ACC112 (cell line): Measurements from ENCODE around the gene IRF2BP2.

Experiments used
- H2AFZ ChIP-seq: fragments of 200-600 bp; sonication (generic); one replicate; pipeline ENCODE4 v1.6.0; 2017; ENCODE audit warnings: antibody characterized with exemption, low read length; ENCODE audit not compliant: unreplicated experiment
- H3K27ac ChIP-seq: fragments of 200-600 bp; sonication (generic); 2 replicates; pipeline ENCODE4 v1.5.1; 2014; ENCODE audit warnings: low read depth, mild to moderate bottlenecking, antibody characterized with exemption, low read length, moderate library complexity
- H3K27me3 ChIP-seq: fragments of 200-600 bp; sonication (generic); 2 replicates; pipeline ENCODE4 v1.6.1; 2014; ENCODE audit warnings: mild to moderate bottlenecking, antibody characterized with exemption, low read length, moderate library complexity, mixed read lengths; ENCODE audit not compliant: insufficient read depth
- H3K36me3 ChIP-seq: fragments of 200-600 bp; sonication (generic); 2 replicates; pipeline ENCODE4 v1.6.1; 2016; ENCODE audit warnings: mild to moderate bottlenecking, antibody characterized with exemption, low read length, moderate library complexity, mixed read lengths; ENCODE audit not compliant: insufficient read depth
- H3K4me1 ChIP-seq: fragments of 200-600 bp; sonication (generic); one replicate; pipeline ENCODE4 v1.6.1; 2016; ENCODE audit warnings: low read length, mixed read lengths; ENCODE audit not compliant: insufficient read depth, unreplicated experiment, control insufficient read depth
- H3K4me3 ChIP-seq: fragments of 200-600 bp; sonication (generic); 2 replicates; pipeline ENCODE4 v1.5.1; 2014; ENCODE audit warnings: mild to moderate bottlenecking, low read depth, low read length
- H3K79me2 ChIP-seq: fragments of 200-600 bp; sonication (generic); one replicate; pipeline ENCODE4 v1.6.0; 2016; ENCODE audit warnings: low read length; ENCODE audit not compliant: control insufficient read depth, unreplicated experiment, insufficient read depth

The IRF2BP2 gene

DNA sequence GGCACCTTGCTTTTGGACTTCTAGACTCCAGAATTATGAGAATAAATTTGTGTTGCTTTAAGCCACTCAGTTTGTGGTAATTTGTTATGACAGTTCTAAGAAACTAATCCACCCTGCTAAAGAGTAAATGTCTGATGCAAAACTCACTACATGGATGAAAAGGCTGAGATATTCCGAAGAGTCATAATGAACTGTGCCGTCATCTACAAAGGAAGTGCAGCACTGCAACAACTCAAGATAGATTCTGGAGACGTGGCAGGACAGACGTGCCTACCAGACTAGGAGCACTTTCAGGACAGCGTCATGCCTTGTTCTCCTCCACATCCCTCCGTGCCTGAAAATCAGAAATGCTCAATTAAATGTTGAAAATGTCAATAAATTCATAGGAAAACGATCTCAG, 24.4 kb upstream of the IRF2BP2 start:
- Histone ChIP-seq H3K36me3 (no peaks in the 10 kb centered on the region), H3K4me3 (no peak overlapping the region), H3K4me1 (peaks cover 32% of the 10 kb centered on the region), H3K27ac (no peak overlapping the region), H3K27me3 (no peaks in the 10 kb centered on the region), H3K79me2 (no peaks in the 10 kb centered on the region), H2AFZ (no peak overlapping the region)

DNA sequence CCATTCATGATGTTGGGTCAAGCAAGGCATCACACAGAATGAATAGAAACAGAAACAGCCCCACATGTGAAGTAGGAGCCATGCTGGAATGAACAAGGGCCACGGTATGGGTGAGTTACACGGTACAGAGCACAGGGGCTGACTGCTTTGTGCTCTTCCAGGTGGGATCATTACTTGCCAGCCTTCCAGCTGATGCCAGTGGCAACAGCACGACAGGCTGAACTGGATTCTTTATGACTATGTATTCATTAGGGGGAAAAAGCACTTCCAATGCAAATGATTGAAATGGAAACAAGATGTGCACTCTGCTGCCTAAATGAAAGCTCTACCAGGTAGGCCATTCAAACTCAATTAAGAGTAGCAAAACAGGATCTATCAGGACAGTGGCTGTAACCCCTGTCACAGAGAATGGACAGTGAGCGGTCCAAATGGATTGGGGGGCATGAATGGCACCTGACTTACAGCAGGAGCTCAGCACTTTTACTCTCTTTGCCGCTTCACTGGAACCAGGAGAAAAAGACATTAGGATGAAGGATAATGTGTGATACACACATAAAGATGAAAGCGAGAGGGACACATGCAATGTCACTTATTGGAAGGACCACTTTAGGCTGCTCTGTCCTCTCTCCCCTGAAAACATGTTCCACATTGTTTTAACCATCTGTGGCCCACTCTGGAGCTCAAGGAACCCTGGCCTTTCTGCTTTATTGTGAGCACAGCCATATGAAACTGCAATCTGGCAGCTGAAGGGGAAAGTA, 23.4 kb upstream of the IRF2BP2 start:
- H2AFZ ChIP-seq = no peak overlapping the region

DNA sequence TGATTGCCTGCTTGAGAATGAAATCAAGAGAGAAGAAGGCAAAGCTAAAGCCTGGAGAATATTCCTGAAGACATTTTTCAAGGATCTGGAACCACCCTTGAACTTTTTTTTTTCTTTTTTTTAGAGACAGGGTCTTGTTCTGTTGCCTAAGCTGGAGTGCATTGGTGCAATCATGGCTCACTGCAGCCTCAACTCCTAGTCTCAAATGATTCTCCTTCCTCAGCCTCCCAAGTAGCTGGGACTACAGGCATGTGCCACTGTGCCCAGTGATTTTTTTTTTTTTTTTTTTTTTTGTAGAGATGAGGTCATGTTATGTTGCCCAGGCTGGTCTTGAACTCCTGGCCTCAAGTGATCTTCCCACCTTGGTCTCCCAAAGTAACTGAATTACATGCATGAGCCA, 22.2 kb upstream of the IRF2BP2 start:
- Histone ChIP-seq H2AFZ (no peak overlapping the region), H3K27ac (peak overlapping the region; percentile 87), H3K36me3 (no peaks in the 10 kb centered on the region), H3K4me3 (0 out of 2 replicates have a peak overlapping the region, but pooled peaks have one; percentile 2), H3K79me2 (no peaks in the 10 kb centered on the region), H3K4me1 (peaks cover 51% of the 10 kb centered on the region), H3K27me3 (no peaks in the 10 kb centered on the region)

More for the DNA sequence above, 23.4 kb upstream of the IRF2BP2 start:
- Histone ChIP-seq H3K27me3 (no peaks in the 10 kb centered on the region), H3K79me2 (no peaks in the 10 kb centered on the region), H3K4me3 (no peak overlapping the region), H3K27ac (no peak overlapping the region), H3K36me3 (no peaks in the 10 kb centered on the region), H3K4me1 (peaks cover 41% of the 10 kb centered on the region)

DNA sequence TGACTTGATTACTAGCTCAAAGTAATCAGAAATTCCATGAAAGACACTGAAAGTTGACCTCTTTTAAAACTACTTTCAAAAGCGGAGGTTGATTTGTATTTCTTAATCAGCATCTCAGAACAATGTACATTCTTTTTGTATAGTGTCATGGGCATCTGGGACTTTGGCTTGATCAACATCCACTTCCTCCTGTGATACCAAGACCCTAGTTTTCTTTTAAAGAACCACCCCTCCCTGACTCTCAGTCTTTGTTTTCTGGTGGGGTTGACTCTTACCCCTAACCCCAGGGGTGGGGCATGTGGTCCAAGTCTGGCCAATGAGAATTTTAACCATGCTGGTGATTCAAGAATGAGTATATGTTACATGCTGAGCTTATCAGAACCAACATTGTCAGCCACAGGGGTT, 21.7 kb upstream of the IRF2BP2 start:
- H3K36me3 ChIP-seq = no peaks in the 10 kb centered on the region
- H3K27ac ChIP-seq = peak overlapping the region; percentile 87
- H3K4me1 ChIP-seq = peaks cover 51% of the 10 kb centered on the region
- no peak overlapping the region for H2AFZ ChIP-seq
- no peaks in the 10 kb centered on the region for H3K27me3 ChIP-seq
- no peaks in the 10 kb centered on the region for H3K79me2 ChIP-seq
- 0 out of 2 replicates have a peak overlapping the region, but pooled peaks have one; percentile 2 for H3K4me3 ChIP-seq

DNA sequence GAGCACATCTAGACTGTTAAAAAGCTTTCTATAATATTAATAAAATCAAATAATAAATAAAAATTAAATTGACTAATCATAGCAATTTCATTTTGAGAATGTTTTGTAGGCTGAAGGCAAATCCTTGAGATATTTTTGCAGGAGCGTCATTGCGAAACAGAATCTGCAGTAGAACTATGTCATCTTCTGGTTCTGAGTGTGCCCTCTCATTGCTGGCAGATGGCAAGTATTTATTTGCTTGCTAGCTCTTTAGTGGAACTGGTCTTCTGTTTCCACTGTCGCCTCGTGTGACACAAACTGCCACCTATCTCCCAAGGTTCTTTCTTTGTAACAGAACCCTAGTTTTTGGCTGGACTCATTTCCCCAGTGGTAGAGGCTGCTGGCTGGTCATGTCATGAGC, 19.0 kb upstream of the IRF2BP2 start:
- no peaks in the 10 kb centered on the region for H3K36me3 ChIP-seq
- H2AFZ ChIP-seq = no peak overlapping the region
- H3K27ac ChIP-seq = no peak overlapping the region; the same call in 1 of the 2 replicates
- H3K4me3 ChIP-seq = no peak overlapping the region
- H3K4me1 ChIP-seq = peaks cover 63% of the 10 kb centered on the region
- no peaks in the 10 kb centered on the region for H3K79me2 ChIP-seq
- H3K27me3 ChIP-seq = no peaks in the 10 kb centered on the region

DNA sequence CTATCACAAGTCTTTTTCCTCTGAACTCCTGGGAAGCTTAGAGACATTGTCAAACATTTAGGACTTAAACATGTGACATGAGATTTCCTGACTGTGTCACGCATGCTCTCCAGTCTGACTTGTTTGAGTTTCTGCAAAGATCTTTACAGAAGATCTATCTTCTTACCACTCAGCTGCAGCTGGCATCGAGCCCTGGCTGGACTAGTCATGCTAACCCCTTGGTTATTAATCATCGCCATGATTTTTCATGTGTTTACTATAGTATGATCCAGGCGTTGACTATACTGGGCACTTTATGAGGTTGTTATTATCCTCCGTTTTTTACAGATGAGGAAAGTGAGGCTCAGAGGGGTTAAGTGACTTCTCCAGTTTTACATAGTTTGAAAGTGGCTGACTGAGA, 18.1 kb upstream of the IRF2BP2 start:
- Histone ChIP-seq H3K79me2 (no peaks in the 10 kb centered on the region), H3K4me1 (peaks cover 63% of the 10 kb centered on the region), H3K4me3 (no peak overlapping the region), H3K36me3 (no peaks in the 10 kb centered on the region), H3K27me3 (no peaks in the 10 kb centered on the region), H3K27ac (peak overlapping the region; percentile 68), H2AFZ (no peak overlapping the region)

DNA sequence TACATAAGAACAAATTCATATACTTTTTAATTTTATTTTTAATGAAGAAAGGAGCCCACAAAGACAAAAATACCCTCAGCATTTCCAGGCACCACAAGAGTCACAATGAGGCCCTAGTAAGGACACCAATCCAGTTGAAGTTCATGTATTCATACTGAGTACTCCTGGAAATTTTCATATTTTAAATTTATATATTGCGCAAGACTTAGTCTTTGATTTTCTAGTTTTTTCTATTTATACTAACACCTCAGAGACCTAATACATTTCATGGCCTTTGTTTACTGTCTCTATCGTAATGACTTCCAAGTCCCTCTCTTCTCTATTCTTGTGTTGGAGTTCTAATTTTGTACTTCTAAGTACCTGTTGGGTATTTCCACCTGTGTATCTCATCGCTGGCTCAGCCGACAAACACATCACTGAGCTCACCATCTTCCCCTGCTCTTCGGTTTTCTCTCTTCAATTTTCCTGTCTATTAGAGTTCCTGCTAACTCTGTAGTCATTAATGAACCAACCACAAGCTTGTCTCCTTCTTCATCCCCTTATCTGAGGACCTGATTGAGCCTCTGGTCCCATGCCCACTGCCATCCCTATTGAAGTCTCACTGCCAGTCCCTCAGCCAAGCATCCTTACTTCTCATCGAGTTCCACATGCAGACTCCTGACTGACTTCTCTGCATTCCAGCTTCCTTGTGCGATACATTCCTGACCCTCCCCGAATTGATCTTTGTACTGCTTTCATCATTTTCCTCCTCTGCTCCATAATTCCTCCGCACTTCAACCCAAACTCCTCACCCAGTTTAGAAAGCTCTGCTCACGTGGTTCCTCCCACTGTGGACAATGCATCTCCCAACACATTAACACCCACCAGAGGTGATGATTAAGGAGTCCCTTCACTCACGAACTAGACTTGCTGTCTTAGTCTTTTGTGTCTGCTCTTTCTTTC, 17.3 kb upstream of the IRF2BP2 start:
- H3K79me2 ChIP-seq = no peaks in the 10 kb centered on the region
- H3K4me1 ChIP-seq = peaks cover 59% of the 10 kb centered on the region
- no peaks in the 10 kb centered on the region for H3K36me3 ChIP-seq
- no peak overlapping the region for H3K4me3 ChIP-seq
- peak overlapping the region; percentile 68 for H3K27ac ChIP-seq
- H2AFZ ChIP-seq = no peak overlapping the region
- H3K27me3 ChIP-seq = no peaks in the 10 kb centered on the region

DNA sequence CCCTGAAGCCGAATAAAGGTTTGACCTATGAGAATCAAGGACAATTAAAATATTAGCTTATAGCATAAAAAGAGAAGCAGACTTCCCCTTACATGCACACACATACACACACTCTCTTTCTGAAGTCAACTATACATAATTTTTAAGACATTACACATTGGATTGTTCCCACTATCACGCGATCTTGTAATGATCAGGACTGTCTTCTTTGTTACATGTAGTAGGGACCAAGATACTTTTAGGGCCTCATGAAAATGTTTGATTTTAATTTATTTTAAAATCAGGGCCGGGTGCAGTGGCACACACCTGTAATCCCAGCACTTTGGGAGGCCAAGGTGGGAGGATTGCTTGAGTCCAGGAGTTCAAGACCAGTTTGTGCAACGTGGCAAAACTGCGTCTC, 16.4 kb upstream of the IRF2BP2 start:
- H3K4me3 ChIP-seq = no peak overlapping the region
- no peak overlapping the region for H2AFZ ChIP-seq
- no peak overlapping the region for H3K27ac ChIP-seq
- H3K4me1 ChIP-seq = peaks cover 63% of the 10 kb centered on the region
- H3K36me3 ChIP-seq = no peaks in the 10 kb centered on the region
- H3K27me3 ChIP-seq = no peaks in the 10 kb centered on the region
- H3K79me2 ChIP-seq = no peaks in the 10 kb centered on the region

DNA sequence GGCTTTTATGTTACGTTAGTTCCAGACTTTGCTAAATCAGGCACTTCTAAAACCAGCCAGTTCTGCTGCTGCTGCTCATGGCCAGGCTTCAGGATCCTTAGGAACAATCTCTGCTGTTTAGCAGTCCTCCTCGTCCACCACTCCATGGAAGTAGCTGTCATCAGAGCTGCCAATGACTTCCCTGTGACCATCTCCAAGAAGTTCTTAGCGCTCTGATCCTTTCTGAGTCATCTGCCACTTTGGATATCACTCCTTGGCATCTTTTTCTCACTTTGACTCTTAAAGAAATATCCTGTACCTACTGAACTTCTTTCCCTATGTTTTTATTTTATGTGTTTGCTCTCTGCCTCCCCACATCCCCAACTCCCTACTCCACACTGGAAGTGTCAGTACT, 14.7 kb upstream of the IRF2BP2 start:
- H3K27me3 ChIP-seq = no peaks in the 10 kb centered on the region
- H3K36me3 ChIP-seq = no peaks in the 10 kb centered on the region
- H3K4me3 ChIP-seq = no peak overlapping the region
- H3K79me2 ChIP-seq = no peaks in the 10 kb centered on the region
- H3K27ac ChIP-seq = no peak overlapping the region
- peaks cover 56% of the 10 kb centered on the region for H3K4me1 ChIP-seq
- H2AFZ ChIP-seq = peak overlapping the region; percentile 88

DNA sequence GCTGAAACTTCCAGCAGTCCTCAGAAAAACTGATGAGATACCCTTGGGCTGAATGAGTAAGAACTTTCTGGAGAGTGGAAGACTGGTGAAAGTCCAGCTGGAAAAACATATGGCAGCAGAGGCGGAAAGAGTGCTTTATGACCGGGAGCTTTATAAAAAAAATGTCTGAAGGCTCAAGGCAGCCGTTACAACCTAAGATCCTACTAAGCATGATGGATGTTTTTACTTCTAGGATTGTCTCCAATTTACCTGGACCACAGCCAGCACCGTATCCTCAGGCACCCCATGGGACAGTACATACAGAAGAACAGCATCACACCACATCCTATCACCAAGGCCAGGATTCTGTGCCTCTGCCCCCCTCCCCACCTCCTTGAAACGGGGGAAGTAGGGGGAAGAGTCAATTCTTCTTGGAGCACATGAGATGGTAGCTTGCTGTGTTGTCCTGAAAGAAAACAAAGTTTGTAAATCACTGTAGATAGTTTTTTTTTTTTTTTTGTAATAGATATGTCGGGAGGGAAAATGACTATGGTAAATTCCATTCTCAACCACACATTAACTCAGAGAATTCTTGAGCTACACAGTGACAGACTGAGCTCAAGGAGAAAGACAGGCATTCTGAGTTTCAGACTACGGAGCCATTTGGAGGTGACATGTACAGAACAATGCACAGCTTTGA, 11.8 kb upstream of the IRF2BP2 start:
- Histone ChIP-seq H3K79me2 (no peaks in the 10 kb centered on the region), H2AFZ (peak overlapping the region; percentile 29), H3K4me1 (peaks cover 64% of the 10 kb centered on the region), H3K27ac (peak overlapping the region; percentile 66), H3K4me3 (no peak overlapping the region), H3K36me3 (no peaks in the 10 kb centered on the region), H3K27me3 (no peaks in the 10 kb centered on the region)
